Keratinocyte (primary cell): ENCODE results near the gene PRR33. TPM values are rescaled to one million over a fixed set of nuclear protein-coding genes. Genes with fewer than 3 reads are reported as not detected.
A peak's percentile ranks its signal among the peaks of the same experiment; 100 is the strongest.
"Not testable (repeated sequence)": the region's sequence is repeated elsewhere in the genome, so short reads cannot be mapped to it uniquely, and the experiment has no call there.

Source experiments
- DNase-seq: peaks from one replicate; pipeline ENCODE4 v3.0.0-alpha.2; 2011; ENCODE audit warnings: low read depth, missing footprints, low spot score
- FAIRE-seq: peaks from 2 replicates; lab custom pipeline; 2011; peaks lifted over from hg19 to GRCh38; lab: Jason Lieb, UNC
- H2AFZ ChIP-seq: 2 replicates; pipeline ENCODE4 v1.6.0; 2012; ENCODE audit warnings: low read length, control low read depth, inconsistent platforms; ENCODE audit not compliant: control insufficient read depth
- H3K27ac ChIP-seq: 2 replicates; pipeline ENCODE4 v1.5.1; 2011; ENCODE audit warnings: low read length; ENCODE audit not compliant: control insufficient read depth, insufficient read depth
- H3K27me3 ChIP-seq: 3 replicates; pipeline ENCODE4 v1.6.0; 2011; ENCODE audit warnings: low read length; ENCODE audit not compliant: control insufficient read depth, insufficient read depth; ENCODE audit errors: extremely low read depth
- H3K36me3 ChIP-seq, 2 experiments: 2 replicates in 1 of 2; 3 replicates in 1 of 2; pipeline ENCODE4 v1.5.1; 2011; ENCODE audit warnings: low read length in 2 of 2, mild to moderate bottlenecking in 1 of 2; ENCODE audit not compliant: control insufficient read depth in 2 of 2, insufficient read depth in 2 of 2; ENCODE audit errors: extremely low read depth in 1 of 2
- H3K4me1 ChIP-seq: 3 replicates; pipeline ENCODE4 v1.5.1; 2011; ENCODE audit warnings: low read length; ENCODE audit not compliant: control insufficient read depth, insufficient read depth; ENCODE audit errors: extremely low read depth
- H3K4me2 ChIP-seq: 3 replicates; pipeline ENCODE4 v1.6.0; 2011; ENCODE audit warnings: low read depth, low read length; ENCODE audit not compliant: control insufficient read depth, insufficient read depth; ENCODE audit errors: extremely low read depth
- H3K4me3 ChIP-seq, 3 experiments: fragments of 200-600 bp in 1 of 3; sonication (generic) in 1 of 3; 2 replicates in 2 of 3; 3 replicates in 1 of 3; pipeline ENCODE4 v1.5.1; 2011 to 2016; ENCODE audit warnings: low read length in 3 of 3, mild to moderate bottlenecking in 3 of 3, control low read depth in 2 of 3, inconsistent platforms in 1 of 3, low read depth in 1 of 3, mixed read lengths in 1 of 3, mixed run types in 1 of 3, moderate library complexity in 1 of 3; ENCODE audit not compliant: control insufficient read depth in 2 of 3, insufficient read depth in 2 of 3; ENCODE audit errors: extremely low read depth in 1 of 3
- H3K79me2 ChIP-seq: 2 replicates; pipeline ENCODE4 v1.6.0; 2012; ENCODE audit warnings: low read length; ENCODE audit not compliant: control insufficient read depth, insufficient read depth
- H3K9ac ChIP-seq: 3 replicates; pipeline ENCODE4 v1.6.0; 2011; ENCODE audit warnings: low read length; ENCODE audit not compliant: control insufficient read depth, insufficient read depth; ENCODE audit errors: extremely low read depth
- H3K9me1 ChIP-seq: 3 replicates; pipeline ENCODE4 v1.6.0; 2011; ENCODE audit warnings: low read length; ENCODE audit not compliant: control insufficient read depth, insufficient read depth; ENCODE audit errors: extremely low read depth
- H3K9me3 ChIP-seq: 2 replicates; pipeline ENCODE4 v1.5.1; 2012; ENCODE audit warnings: low read depth, low read length; ENCODE audit not compliant: control insufficient read depth
- H4K20me1 ChIP-seq: 3 replicates; pipeline ENCODE4 v1.6.0; 2011; ENCODE audit warnings: low read length; ENCODE audit not compliant: control insufficient read depth, insufficient read depth; ENCODE audit errors: extremely low read depth
- EZH2 ChIP-seq: IDR thresholded peaks from one replicate; pipeline ENCODE4 v1.6.1; 2012; ENCODE audit warnings: inconsistent platforms, mild to moderate bottlenecking, low read length, moderate library complexity
- dilution Hi-C: fragments of 300-500 bp; cut with MboI; formaldehyde crosslinking; loops from one replicate; pipeline ENCODE4 v1.7.0; 2020; ENCODE audit warnings: low sequenced_read_pairs; ENCODE audit not compliant: extremely low pct_ligation_motif_present
- polyA plus RNA-seq, 5 experiments: library from polyadenylated mRNA; depleted of rRNA in 3 of 5; stranded (reverse) in 3 of 5; stranded (forward) in 1 of 5; unstranded in 1 of 5; fragments of >200 nt; gene quantifications; 1 replicate in 1 of 5; 2 replicates in 3 of 5; 3 replicates in 1 of 5; pipeline versions ENCODE4 v1.2.1 to v1.2.3, GENCODE V29; 2011 to 2012; ENCODE audit warnings: missing spikeins in 2 of 5, low read depth in 1 of 5, low replicate concordance in 1 of 5
- TF ChIP-seq, protein P1 (sequence below), 3 experiments: IDR thresholded peaks in 1 of 3; conservative IDR thresholded peaks in 1 of 3; optimal IDR thresholded peaks in 1 of 3; 2 replicates in 2 of 3; 3 replicates in 1 of 3; pipeline versions ENCODE3 to v1.5.1; 2011; ENCODE audit warnings: low read length in 3 of 3, mild to moderate bottlenecking in 3 of 3, moderate library complexity in 2 of 3, control low read depth in 1 of 3, inconsistent platforms in 1 of 3; ENCODE audit not compliant: insufficient read depth in 2 of 3; ENCODE audit errors: extremely low read depth in 1 of 3

Gene PRR33
- polyA plus RNA-seq, 1 donor (not counting 4 experiments of a cell fraction or from before 2014, with no cell fraction given) = not detected

DNA sequence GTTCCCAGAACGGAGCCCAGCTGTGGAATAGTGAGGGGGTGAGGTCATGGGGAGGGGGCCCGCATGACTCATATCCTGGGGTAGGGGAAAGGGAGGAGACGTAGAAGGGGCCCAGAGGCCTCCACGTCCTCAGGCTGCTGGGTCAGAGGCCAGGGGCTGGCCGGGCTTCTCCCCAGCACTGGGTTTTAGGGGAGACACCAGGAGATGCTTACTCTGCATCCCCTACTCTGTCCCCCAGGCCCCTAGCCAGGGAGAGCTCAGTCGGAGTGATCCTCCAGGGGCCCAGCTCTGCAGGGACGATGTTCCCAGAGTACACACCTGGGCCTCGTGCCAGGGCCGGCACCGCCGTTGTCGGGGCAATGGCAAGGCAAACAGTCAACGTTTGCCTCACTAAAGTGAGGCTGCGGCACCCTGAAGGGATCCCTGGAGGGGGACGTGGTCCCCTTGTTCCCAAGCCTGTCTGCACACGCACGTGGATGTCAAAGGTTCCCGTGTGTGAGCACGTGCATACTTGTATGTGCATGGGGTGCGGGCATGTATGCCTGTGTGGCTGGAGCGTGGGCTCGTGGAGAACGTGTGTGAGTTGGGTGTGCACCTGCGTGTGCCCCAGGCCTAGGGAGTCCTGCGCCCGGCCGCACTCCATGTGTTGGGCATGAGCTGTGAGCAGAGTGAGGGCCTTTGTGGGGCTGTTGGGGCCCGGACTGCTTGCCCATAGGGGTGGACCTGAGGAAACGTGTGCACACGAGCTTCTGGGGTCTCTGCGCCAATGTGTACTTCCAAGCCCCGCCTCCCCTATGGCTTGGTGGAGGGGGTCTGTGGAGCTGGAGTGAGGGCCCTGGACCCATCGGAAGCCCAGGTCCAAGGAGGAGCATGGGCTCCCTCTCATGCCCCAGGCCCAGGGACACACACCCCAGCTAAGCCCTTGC, 14.2 kb downstream of the PRR33 start:
- peak; percentile 32 for FAIRE-seq
- Histone ChIP-seq H3K27ac (no peak overlapping the region), H3K79me2 (no peaks in the 10 kb centered on the region), H3K9me1 (no peaks in the 10 kb centered on the region), H3K9ac (no peak overlapping the region), H2AFZ (no peak overlapping the region), H3K9me3 (no peaks in the 10 kb centered on the region), H3K27me3 (peaks cover 6% of the 10 kb centered on the region), H3K4me3 (no peak overlapping the region), H3K4me2 (no peak overlapping the region), H4K20me1 (no peaks in the 10 kb centered on the region), H3K4me1 (peaks cover 30% of the 10 kb centered on the region), H3K36me3 (no peaks in the 10 kb centered on the region)
- DNase-seq = no peak
- dilution Hi-C loops = no loop called here
- TF ChIP-seq, protein P1, sequence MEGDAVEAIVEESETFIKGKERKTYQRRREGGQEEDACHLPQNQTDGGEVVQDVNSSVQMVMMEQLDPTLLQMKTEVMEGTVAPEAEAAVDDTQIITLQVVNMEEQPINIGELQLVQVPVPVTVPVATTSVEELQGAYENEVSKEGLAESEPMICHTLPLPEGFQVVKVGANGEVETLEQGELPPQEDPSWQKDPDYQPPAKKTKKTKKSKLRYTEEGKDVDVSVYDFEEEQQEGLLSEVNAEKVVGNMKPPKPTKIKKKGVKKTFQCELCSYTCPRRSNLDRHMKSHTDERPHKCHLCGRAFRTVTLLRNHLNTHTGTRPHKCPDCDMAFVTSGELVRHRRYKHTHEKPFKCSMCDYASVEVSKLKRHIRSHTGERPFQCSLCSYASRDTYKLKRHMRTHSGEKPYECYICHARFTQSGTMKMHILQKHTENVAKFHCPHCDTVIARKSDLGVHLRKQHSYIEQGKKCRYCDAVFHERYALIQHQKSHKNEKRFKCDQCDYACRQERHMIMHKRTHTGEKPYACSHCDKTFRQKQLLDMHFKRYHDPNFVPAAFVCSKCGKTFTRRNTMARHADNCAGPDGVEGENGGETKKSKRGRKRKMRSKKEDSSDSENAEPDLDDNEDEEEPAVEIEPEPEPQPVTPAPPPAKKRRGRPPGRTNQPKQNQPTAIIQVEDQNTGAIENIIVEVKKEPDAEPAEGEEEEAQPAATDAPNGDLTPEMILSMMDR (optimal IDR thresholded peaks at IDR 0.05 in 1 of 3, IDR thresholded peaks at IDR 0.05 in 1 of 3, conservative IDR thresholded peaks at IDR 0.05 in 1 of 3; ENCODE audit: extremely low read depth in 1 of 3, insufficient read depth in 2 of 3, low read length in 3 of 3) = no peak
- TF ChIP-seq EZH2 = no peak

DNA sequence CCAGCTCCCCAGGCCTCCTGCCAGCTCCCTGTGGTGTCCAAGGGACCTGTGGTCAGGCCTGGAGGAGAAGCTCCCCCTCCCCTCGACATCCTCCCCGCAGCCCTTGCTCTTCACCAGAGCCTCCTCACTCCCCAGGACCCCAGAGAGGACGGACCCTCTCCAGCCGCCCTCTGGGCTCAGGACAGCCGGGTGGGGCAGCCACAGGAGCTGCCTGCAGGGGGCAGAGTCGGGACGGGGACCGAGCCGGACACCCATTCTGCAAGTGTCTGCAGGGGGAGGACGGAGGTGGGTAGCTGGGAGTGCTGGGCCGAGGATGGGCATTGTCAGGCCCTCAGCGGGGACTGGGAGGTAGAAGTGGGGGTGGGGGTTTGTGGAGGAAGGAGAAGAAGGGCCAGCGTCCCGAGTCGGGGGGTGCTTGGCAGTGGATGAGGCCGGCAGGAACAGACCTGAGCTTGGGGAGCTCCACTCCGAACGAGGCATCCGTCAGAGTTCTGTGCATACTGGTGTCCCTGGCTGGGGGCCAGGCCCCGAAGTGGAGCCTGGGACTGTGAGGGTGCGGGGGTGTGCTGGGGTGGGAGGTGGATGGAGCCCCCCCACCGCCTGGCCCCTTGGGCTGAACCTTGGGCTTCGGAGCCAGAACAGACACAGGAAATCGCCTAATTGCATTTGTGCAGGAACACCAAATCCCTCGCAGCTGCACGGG, 15.2 kb downstream of the PRR33 start:
- no peak overlapping the region for H3K9ac ChIP-seq
- DNase-seq = no peak
- H3K36me3 ChIP-seq = no peaks in the 10 kb centered on the region
- TF ChIP-seq, protein P1 (optimal IDR thresholded peaks at IDR 0.05 in 1 of 3, IDR thresholded peaks at IDR 0.05 in 1 of 3, conservative IDR thresholded peaks at IDR 0.05 in 1 of 3; ENCODE audit: extremely low read depth in 1 of 3, insufficient read depth in 2 of 3, low read length in 3 of 3) = peak; percentile 61 to 87 (median 68)
- TF ChIP-seq EZH2 = no peak
- peak overlapping the region; percentile 12 for H2AFZ ChIP-seq
- dilution Hi-C loops = no loop called here
- peak; percentile 43 for FAIRE-seq
- H3K4me3 ChIP-seq = no peak overlapping the region
- H3K27me3 ChIP-seq = peaks cover 8% of the 10 kb centered on the region
- H3K4me2 ChIP-seq = no peak overlapping the region
- peaks cover 30% of the 10 kb centered on the region for H3K4me1 ChIP-seq
- H4K20me1 ChIP-seq = no peaks in the 10 kb centered on the region
- no peaks in the 10 kb centered on the region for H3K9me3 ChIP-seq
- no peaks in the 10 kb centered on the region for H3K9me1 ChIP-seq
- H3K79me2 ChIP-seq = no peaks in the 10 kb centered on the region
- H3K27ac ChIP-seq = no peak overlapping the region

DNA sequence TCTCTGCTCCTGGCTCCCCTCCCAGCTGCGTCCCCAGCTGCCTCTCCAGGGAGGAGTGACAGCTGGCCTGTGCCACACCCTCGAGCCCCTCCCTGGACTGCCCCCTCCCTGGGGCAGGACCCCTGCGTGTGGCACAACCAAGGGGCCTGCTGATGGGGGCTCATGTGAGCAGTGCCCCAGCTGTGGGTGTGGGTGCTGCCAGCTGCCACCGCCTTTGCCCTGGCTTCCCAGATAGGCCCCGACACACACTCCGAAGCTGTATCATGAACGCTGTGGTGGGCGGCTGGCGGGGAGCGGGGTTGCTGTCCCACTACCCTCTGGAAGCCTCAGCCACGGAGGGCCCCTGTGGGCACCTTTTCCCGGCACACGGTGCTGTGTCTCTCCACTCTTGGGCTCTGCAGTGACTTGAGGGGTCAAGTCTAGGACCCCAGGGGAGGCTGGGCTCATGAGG, 15.8 kb downstream of the PRR33 start:
- DNase-seq, H3K9me1 ChIP-seq, H3K27me3 ChIP-seq, H3K36me3 ChIP-seq, H3K27ac ChIP-seq, H3K4me2 ChIP-seq, H2AFZ ChIP-seq, H3K9me3 ChIP-seq, FAIRE-seq, H4K20me1 ChIP-seq, dilution Hi-C loops, H3K9ac ChIP-seq, H3K4me3 ChIP-seq, H3K79me2 ChIP-seq: not testable (repeated sequence)
- H3K4me1 ChIP-seq = peaks cover 30% of the 10 kb centered on the region
